ENCODE data around the gene CNN1. TPM values are rescaled to one million over a fixed set of nuclear protein-coding genes. Genes with fewer than 3 reads are reported as not detected.

The CNN1 gene
- total and polyA plus RNA-seq, 2 of the 8 experiments (the other 6 are each of a cell fraction or from before 2014, with no cell fraction given), result 29.8 to 50.8 TPM

GRCh38 chr19:11547929-11548700 lies 9.5 kb downstream of the CNN1 start (continued):
- TF ChIP-seq CHD1 (IDR thresholded peaks at IDR 0.05; ENCODE audit: low read depth, low read length) (no peak), EGR1 (IDR thresholded peaks at IDR 0.05; ENCODE audit: borderline replicate concordance, low read depth, low read length) (no peak), SUZ12 (IDR thresholded peaks at IDR 0.05; ENCODE audit: low read length) (no peak), MAFK (IDR thresholded peaks at IDR 0.05; ENCODE audit: low read depth, low read length) (no peak), HDAC2 (IDR thresholded peaks at IDR 0.05; ENCODE audit: borderline replicate concordance in 1 of 2, low read depth in 2 of 2, low read length in 2 of 2) (no peak)
- TF ChIP-seq, protein P1, sequence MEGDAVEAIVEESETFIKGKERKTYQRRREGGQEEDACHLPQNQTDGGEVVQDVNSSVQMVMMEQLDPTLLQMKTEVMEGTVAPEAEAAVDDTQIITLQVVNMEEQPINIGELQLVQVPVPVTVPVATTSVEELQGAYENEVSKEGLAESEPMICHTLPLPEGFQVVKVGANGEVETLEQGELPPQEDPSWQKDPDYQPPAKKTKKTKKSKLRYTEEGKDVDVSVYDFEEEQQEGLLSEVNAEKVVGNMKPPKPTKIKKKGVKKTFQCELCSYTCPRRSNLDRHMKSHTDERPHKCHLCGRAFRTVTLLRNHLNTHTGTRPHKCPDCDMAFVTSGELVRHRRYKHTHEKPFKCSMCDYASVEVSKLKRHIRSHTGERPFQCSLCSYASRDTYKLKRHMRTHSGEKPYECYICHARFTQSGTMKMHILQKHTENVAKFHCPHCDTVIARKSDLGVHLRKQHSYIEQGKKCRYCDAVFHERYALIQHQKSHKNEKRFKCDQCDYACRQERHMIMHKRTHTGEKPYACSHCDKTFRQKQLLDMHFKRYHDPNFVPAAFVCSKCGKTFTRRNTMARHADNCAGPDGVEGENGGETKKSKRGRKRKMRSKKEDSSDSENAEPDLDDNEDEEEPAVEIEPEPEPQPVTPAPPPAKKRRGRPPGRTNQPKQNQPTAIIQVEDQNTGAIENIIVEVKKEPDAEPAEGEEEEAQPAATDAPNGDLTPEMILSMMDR (IDR thresholded peaks at IDR 0.05; ENCODE audit: control extremely low read depth in 1 of 3, insufficient read depth in 1 of 3, low read depth in 1 of 3, low read length in 3 of 3), result no peak
